ENCODE data around the gene TEKT4. TPM values are rescaled to one million over a fixed set of nuclear protein-coding genes. Genes with fewer than 3 reads are reported as not detected.
"Not testable (repeated sequence)": the region's sequence is repeated elsewhere in the genome, so short reads cannot be mapped to it uniquely, and the experiment has no call there.

The TEKT4 gene
- total RNA-seq, 1 experiment from 2014 or later: not detected

DNA sequence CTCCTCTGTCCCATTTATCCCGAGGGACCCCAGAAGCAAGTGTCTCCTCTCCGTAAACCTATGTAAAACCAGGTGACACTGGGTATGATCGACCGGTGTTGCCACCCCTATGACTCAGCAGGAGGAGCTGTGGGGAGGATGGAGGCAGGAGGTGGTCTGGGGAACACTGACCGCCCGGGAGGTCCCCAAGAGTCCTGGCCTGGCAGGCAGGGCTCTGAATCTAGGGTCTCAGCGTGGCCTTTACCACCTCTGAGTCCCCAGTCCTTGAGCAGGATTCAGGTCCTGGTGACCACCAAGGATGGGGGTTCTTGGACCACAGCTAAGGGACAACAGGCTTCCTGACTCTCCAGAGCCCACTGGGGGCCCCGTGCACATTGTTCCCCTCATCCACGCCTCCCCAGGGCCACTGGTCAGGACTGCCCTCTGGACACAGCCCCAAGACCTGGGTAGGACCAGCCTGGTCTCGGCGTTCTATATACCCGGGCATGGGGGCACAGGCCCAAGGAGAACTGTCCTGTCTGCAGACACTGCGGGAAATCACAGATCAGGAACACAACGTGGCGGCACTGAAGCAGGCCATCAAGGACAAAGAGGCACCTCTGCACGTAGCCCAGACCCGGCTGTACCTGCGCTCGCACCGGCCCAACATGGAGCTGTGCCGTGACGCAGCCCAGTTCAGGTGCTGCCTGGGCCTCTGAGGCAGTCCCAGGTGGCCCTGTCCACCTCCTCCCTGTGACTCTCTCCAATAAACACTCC is 4.0 kb downstream of the TEKT4 start:
- Histone ChIP-seq H3K4me3 (ENCODE audit: low read length) (no peak overlapping the region), H3K36me3 (ENCODE audit: insufficient read depth, low read length) (no peaks in the 10 kb centered on the region), H2AFZ (ENCODE audit: low read length) (no peak overlapping the region), H3K79me2 (ENCODE audit: low read length) (no peaks in the 10 kb centered on the region), H3K9me2 (replicated peaks; ENCODE audit: insufficient read depth, low read length) (no peaks in the 10 kb centered on the region), H3K4me2 (ENCODE audit: low read depth, low read length, poor library complexity, severe bottlenecking) (no peak overlapping the region), H3K9ac (ENCODE audit: low read length) (no peak overlapping the region), H3K4me1 (ENCODE audit: low read length) (no peaks in the 10 kb centered on the region), H3K27me3 (ENCODE audit: low read length) (no peaks in the 10 kb centered on the region), H3K9me3 (ENCODE audit: low read length) (no peaks in the 10 kb centered on the region), H4K20me1 (ENCODE audit: insufficient read depth, low read depth, low read length) (no peaks in the 10 kb centered on the region), H3K27ac (ENCODE audit: low read length) (no peak overlapping the region)
- DNase-seq: no peak

DNA sequence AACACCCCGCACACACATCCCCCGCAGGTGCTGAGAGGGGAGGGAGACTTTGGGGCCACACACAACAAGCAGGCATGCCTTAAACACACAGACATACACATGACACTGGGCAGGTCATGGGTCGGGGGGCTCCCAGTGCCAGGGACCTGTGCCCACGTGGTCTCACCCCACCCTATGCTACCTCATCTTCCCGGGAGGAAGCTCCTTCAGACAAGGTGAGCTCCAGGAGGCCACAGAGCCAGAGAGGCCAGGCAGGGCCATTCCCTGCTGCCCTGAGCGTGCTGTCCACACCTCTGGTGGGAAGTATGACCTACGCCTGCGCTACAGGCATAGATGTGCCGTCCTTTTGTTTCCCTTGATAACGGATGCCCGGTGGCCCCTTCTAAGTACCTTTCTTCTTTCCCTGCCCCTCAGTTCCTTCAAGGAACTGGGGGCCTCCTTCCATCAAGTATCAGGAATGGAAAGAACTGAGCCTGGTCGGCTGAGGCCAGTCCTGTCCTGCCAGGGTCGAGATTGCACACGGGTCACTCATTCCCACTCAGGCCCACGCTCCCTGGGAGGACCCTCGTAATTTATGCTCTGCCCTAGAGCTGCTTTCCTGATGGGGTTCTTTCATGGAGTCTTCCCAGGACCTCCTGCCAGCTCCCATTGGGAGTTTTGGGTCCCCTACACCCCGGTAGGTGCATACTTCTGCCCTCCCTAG is 4.7 kb downstream of the TEKT4 start:
- H3K4me2 ChIP-seq (ENCODE audit: low read depth, low read length, poor library complexity, severe bottlenecking): no peak overlapping the region
- no peak overlapping the region for H2AFZ ChIP-seq (ENCODE audit: low read length)
- no peak overlapping the region for H3K4me3 ChIP-seq (ENCODE audit: low read length)
- H3K79me2 ChIP-seq (ENCODE audit: low read length): no peaks in the 10 kb centered on the region
- H3K4me1 ChIP-seq (ENCODE audit: low read length): no peaks in the 10 kb centered on the region
- no peaks in the 10 kb centered on the region for H3K9me2 ChIP-seq (replicated peaks; ENCODE audit: insufficient read depth, low read length)
- no peaks in the 10 kb centered on the region for H3K36me3 ChIP-seq (ENCODE audit: insufficient read depth, low read length)
- no peak overlapping the region for H3K9ac ChIP-seq (ENCODE audit: low read length)
- no peak overlapping the region for H3K27ac ChIP-seq (ENCODE audit: low read length)
- H3K27me3 ChIP-seq (ENCODE audit: low read length): no peaks in the 10 kb centered on the region
- H3K9me3 ChIP-seq (ENCODE audit: low read length): no peaks in the 10 kb centered on the region
- DNase-seq: no peak
- no peaks in the 10 kb centered on the region for H4K20me1 ChIP-seq (ENCODE audit: insufficient read depth, low read depth, low read length)

DNA sequence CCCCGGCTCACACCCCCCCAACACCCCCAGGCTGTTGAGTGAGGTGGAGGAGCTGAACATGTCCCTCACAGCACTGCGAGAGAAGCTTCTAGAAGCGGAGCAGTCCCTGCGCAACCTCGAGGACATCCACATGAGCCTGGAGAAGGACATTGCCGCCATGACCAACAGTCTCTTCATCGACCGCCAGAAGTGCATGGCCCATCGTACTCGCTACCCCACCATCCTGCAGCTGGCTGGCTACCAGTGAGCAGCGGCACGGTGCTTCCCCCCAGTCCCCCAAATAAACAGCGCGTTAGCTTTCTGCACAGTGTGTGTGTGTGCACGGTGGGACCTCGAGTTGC is 5.3 kb downstream of the TEKT4 start:
- Histone ChIP-seq H3K79me2 (ENCODE audit: low read length) (no peaks in the 10 kb centered on the region), H3K27ac (ENCODE audit: low read length) (no peak overlapping the region), H2AFZ (ENCODE audit: low read length) (no peak overlapping the region), H3K36me3 (ENCODE audit: insufficient read depth, low read length) (no peaks in the 10 kb centered on the region), H3K4me2 (ENCODE audit: low read depth, low read length, poor library complexity, severe bottlenecking) (no peak overlapping the region), H3K4me3 (ENCODE audit: low read length) (no peak overlapping the region), H4K20me1 (ENCODE audit: insufficient read depth, low read depth, low read length) (no peaks in the 10 kb centered on the region), H3K9me3 (ENCODE audit: low read length) (no peaks in the 10 kb centered on the region), H3K27me3 (ENCODE audit: low read length) (no peaks in the 10 kb centered on the region), H3K9me2 (replicated peaks; ENCODE audit: insufficient read depth, low read length) (no peaks in the 10 kb centered on the region), H3K4me1 (ENCODE audit: low read length) (no peaks in the 10 kb centered on the region), H3K9ac (ENCODE audit: low read length) (no peak overlapping the region)
- DNase-seq: no peak

DNA sequence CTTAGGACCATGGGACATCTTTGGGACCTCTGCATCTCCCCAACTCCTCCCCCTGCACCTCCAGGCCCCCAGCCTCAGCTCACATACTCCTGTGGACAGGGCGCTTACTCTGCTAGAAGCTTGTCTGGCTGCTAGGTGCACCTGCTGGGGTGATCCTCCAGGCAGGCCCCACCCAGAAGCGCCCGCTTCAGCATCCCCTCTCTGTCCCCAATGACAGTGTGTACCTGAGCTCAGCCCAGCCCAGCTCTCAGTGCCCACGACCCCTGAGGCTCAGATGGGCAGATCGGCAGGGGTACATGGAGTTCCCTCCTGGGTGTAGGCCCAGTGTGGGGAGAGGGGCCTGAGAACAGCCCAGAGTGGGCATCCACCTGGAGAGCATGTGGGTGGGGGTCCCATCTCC is 5.9 kb downstream of the TEKT4 start:
- Histone ChIP-seq H3K4me2 (ENCODE audit: low read depth, low read length, poor library complexity, severe bottlenecking) (no peak overlapping the region), H3K9ac (ENCODE audit: low read length) (no peak overlapping the region), H3K79me2 (ENCODE audit: low read length) (no peaks in the 10 kb centered on the region), H3K27ac (ENCODE audit: low read length) (no peak overlapping the region), H3K27me3 (ENCODE audit: low read length) (no peaks in the 10 kb centered on the region), H3K4me3 (ENCODE audit: low read length) (no peak overlapping the region), H3K9me3 (ENCODE audit: low read length) (no peaks in the 10 kb centered on the region), H3K9me2 (replicated peaks; ENCODE audit: insufficient read depth, low read length) (no peaks in the 10 kb centered on the region), H3K4me1 (ENCODE audit: low read length) (no peaks in the 10 kb centered on the region), H3K36me3 (ENCODE audit: insufficient read depth, low read length) (no peaks in the 10 kb centered on the region), H2AFZ (ENCODE audit: low read length) (no peak overlapping the region), H4K20me1 (ENCODE audit: insufficient read depth, low read depth, low read length) (no peaks in the 10 kb centered on the region)
- no peak for DNase-seq

DNA sequence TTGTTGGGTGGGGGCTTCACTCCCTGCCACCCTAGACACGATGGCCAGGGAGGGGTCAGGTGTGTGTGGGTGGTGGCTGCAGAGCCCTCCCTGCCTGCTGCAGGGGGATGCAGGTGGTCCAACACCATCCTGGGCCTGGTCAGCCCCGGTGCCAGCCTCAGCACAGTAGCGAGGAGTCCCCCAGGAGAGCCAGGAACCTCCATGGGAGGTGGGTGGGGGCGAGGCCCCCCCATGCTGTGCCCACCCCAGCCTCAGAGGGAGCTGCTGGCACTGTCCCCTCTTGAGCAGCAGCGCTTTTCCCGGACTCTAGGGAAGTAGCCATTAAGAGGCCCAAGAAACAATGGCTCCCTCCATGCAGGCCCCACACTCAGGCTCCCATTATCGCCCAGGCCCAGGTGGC is 7.3 kb downstream of the TEKT4 start:
- H3K27me3 ChIP-seq (ENCODE audit: low read length); H3K9me2 ChIP-seq (replicated peaks; ENCODE audit: insufficient read depth, low read length); H3K9me3 ChIP-seq (ENCODE audit: low read length); H2AFZ ChIP-seq (ENCODE audit: low read length); H3K4me2 ChIP-seq (ENCODE audit: low read depth, low read length, poor library complexity, severe bottlenecking); H3K27ac ChIP-seq (ENCODE audit: low read length); H4K20me1 ChIP-seq (ENCODE audit: insufficient read depth, low read depth, low read length); H3K4me3 ChIP-seq (ENCODE audit: low read length); H3K9ac ChIP-seq (ENCODE audit: low read length); H3K36me3 ChIP-seq (ENCODE audit: insufficient read depth, low read length); H3K4me1 ChIP-seq (ENCODE audit: low read length); H3K79me2 ChIP-seq (ENCODE audit: low read length); DNase-seq: not testable (repeated sequence)

DNA sequence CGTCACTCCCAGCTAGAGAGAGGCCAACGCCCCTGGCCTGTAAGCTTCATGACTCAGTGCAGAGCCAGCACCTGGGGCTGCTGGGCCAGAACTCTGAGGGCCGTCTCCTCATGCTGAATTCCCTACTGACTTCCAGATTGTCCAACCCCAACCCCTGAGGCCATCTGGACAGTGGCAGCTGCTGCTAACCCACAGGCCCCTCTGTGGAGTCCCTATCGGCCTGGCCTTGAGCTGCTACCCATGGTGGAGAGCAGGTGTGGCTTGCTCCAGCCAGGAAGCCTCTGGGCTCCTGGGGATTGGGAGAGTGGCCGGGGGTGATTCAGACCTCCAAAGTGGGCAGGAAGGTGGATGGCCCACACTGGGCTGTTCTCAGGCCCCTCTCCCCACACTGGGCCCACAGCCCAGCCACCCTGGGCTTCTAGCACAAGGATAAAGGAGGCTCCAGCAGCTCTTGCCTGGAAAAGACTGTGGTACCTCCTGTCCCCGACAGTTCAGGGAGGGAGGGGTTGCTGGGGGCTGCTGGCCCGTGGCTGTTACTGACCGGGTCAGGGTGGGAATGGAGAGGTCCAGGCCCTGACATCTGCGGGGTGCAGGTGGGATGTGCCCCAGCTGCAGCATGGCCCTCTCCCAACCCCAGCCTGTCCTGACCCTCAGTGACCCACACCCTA is 8.2 kb downstream of the TEKT4 start:
- Histone ChIP-seq H4K20me1 (ENCODE audit: insufficient read depth, low read depth, low read length) (no peaks in the 10 kb centered on the region), H2AFZ (ENCODE audit: low read length) (no peak overlapping the region), H3K9me3 (ENCODE audit: low read length) (no peaks in the 10 kb centered on the region), H3K4me2 (ENCODE audit: low read depth, low read length, poor library complexity, severe bottlenecking) (no peak overlapping the region), H3K4me3 (ENCODE audit: low read length) (no peak overlapping the region), H3K9ac (ENCODE audit: low read length) (no peak overlapping the region), H3K27me3 (ENCODE audit: low read length) (no peaks in the 10 kb centered on the region), H3K79me2 (ENCODE audit: low read length) (no peaks in the 10 kb centered on the region), H3K36me3 (ENCODE audit: insufficient read depth, low read length) (no peaks in the 10 kb centered on the region), H3K9me2 (replicated peaks; ENCODE audit: insufficient read depth, low read length) (no peaks in the 10 kb centered on the region), H3K4me1 (ENCODE audit: low read length) (no peaks in the 10 kb centered on the region), H3K27ac (ENCODE audit: low read length) (no peak overlapping the region)
- no peak for DNase-seq

DNA sequence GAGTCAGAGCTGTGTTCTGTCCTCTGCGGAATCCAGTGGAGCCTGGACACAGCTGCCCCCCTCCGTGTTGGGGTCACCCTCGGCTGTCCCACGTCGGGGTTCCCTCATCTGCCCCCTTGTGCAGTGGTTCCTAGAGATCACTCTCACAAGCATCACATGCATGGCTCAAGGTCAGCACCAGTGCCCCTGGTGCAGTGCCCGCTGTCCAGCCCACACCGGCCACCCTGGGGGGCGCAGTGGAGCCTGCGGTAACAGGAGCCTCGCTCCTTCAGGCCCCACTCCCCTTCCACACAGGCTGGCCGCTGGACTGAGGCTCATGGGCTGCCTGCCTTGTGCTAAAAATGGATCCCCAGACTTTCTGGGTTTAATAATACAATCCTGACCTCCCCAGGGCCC is 8.8 kb downstream of the TEKT4 start:
- H4K20me1 ChIP-seq (ENCODE audit: insufficient read depth, low read depth, low read length): no peaks in the 10 kb centered on the region
- H2AFZ ChIP-seq (ENCODE audit: low read length): no peak overlapping the region
- H3K4me2 ChIP-seq (ENCODE audit: low read depth, low read length, poor library complexity, severe bottlenecking): no peak overlapping the region
- no peaks in the 10 kb centered on the region for H3K79me2 ChIP-seq (ENCODE audit: low read length)
- no peak for DNase-seq
- H3K9me2 ChIP-seq (replicated peaks; ENCODE audit: insufficient read depth, low read length): no peaks in the 10 kb centered on the region
- no peaks in the 10 kb centered on the region for H3K27me3 ChIP-seq (ENCODE audit: low read length)
- no peak overlapping the region for H3K27ac ChIP-seq (ENCODE audit: low read length)
- H3K36me3 ChIP-seq (ENCODE audit: insufficient read depth, low read length): no peaks in the 10 kb centered on the region
- no peaks in the 10 kb centered on the region for H3K4me1 ChIP-seq (ENCODE audit: low read length)
- no peak overlapping the region for H3K9ac ChIP-seq (ENCODE audit: low read length)
- no peak overlapping the region for H3K4me3 ChIP-seq (ENCODE audit: low read length)
- no peaks in the 10 kb centered on the region for H3K9me3 ChIP-seq (ENCODE audit: low read length)

DNA sequence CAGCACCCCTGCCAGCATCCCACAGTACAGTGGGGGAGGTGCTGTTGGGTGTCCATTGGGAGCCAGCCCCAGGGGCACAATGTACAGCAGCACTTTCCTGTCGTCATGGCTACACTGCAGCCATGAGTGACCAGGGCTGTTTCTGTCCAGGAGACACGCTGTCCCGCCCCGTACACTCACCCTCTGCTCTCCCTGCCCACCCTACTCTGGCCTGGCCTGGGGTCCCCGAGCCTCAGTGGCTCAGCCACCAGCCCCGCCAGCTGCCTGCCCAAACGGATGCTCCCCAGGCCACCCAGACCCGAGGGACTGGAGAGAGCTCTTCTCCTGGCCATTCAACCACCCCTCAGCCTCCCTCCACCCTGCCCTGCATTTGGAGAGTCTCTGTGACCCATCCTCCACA is 9.3 kb downstream of the TEKT4 start:
- Histone ChIP-seq H3K79me2 (ENCODE audit: low read length) (no peaks in the 10 kb centered on the region), H3K36me3 (ENCODE audit: insufficient read depth, low read length) (no peaks in the 10 kb centered on the region), H3K9me2 (replicated peaks; ENCODE audit: insufficient read depth, low read length) (no peaks in the 10 kb centered on the region), H3K9me3 (ENCODE audit: low read length) (no peaks in the 10 kb centered on the region), H3K4me2 (ENCODE audit: low read depth, low read length, poor library complexity, severe bottlenecking) (no peak overlapping the region), H3K4me1 (ENCODE audit: low read length) (no peaks in the 10 kb centered on the region), H3K9ac (ENCODE audit: low read length) (no peak overlapping the region), H4K20me1 (ENCODE audit: insufficient read depth, low read depth, low read length) (no peaks in the 10 kb centered on the region), H3K27me3 (ENCODE audit: low read length) (no peaks in the 10 kb centered on the region), H3K4me3 (ENCODE audit: low read length) (no peak overlapping the region), H3K27ac (ENCODE audit: low read length) (no peak overlapping the region), H2AFZ (ENCODE audit: low read length) (no peak overlapping the region)
- DNase-seq: no peak

Measured in Karpas-422 (cell line).